ENCODE results near the gene WDFY4.

Gene WDFY4

DNA sequence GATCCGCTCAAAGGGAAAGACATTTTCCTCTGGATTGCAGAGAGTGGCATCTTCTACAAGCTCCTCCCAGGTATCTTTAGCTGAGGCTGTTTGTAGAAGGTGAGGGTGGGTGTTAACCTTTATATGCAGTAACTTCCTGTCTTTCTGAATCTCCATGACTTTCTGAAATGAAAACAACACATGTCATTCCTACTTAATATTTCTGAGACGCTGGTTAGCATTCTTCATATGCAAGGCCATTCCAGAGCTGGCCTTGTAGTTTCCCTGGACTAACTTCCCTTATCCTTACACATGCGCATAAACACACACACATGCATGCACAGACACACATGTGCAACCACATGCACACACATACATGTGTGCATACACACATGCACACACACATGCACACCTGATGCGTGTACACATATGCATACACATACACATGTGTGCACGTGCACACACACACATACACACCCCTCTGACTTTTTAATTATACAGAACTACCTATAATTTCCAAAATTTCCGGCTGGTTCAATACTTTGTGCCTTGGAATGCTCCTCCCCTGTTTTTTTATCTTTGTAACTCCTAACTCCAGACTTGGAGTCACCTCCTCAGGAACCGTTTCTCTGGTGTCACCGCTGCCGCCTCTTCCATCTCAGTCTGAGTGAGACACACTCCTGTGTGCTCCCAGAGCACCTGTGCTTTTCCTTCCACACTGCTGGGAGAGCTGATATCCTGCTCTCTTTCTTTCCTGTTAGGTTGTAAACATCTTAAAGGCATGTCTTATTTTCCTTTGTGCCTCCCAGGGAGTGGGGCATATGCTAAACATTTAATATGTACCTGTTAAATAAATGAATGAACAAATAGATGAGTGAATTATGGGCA is 199.7 kb downstream of the WDFY4 start:
- DNase-seq, result no peak

DNA sequence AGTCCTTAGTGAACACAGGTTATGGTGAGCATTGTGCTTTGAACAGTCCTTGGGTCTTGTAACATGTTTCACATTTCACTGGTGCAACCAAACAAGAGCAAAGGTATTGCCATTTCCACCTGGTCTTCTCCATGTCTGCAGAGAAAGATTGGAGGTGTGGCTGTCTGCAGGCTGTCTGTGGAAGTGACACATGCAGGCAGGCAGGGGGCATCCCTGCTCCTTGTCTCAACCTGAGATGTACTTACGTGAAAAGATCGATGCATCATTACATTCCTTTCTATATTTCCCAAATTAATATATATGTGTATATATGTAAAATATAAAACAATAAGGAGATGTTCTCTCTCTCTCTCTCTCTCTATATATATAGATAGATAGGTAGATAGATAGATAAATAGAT is 200.7 kb downstream of the WDFY4 start:
- DNase-seq, result no peak

DNA sequence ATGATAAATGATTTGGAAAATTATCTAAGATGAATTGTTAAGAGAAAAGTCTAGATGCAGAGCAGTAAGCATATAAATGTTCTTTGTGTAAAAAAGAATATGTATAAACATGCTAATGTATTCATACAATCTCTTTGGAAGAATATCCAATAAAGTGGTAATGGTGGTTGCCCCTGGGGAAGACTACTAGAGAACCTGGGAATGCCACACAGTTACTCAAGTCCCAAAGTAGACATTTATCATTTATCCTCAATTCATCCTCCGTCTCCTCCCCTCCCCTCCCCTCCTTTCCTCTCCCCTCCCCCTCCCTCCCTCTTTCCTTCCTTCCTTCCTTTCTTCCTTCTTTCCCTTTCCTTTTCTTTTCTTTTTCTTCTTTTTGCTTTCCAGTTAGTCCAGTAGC is 203.3 kb downstream of the WDFY4 start:
- DNase-seq, result no peak

DNA sequence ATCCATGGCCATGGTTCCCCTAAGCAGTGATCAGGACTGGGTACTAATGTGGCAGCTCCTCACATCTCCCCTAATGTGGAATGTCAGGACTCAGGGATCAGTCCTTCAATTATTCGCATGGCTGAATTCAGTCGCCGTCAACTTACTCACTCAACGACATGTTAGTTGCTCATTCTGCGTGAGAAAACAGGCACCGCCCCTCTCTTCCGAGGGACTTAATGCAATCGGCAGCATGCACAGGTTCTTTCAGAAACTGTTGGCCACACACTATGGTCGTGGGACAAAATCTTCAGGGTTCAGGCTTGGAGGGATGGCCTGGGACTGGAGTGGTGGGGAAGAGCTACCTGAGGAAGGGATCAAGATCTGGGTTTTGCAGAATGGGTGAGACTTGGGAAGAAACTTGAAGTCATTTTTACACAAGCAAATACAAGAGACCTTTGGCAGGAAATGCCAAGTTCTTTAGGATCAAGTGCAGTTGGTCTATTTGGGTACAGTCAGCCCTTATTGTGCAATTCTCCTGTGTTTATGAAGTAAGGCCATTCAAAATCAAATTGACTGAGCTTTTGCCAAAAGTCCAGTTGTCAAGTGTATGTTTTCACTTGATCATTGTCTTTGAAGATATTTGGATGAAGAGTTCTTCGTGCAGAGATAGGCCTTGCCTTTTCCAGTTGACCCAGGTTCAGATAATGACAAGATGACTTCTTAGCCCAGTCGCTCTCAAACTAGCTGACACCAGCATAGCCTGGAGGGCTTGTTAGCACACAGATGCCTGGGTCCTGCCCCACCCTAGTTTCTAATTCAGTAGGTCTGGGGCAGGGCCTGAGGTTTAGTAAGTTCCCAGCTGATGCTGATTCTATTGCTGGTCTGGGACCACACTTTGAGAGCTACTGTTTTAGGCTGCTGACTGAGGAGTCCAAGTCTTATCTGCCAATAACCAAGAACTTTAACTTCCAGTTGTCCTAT is 206.5 kb downstream of the WDFY4 start:
- DNase-seq, result no peak

DNA sequence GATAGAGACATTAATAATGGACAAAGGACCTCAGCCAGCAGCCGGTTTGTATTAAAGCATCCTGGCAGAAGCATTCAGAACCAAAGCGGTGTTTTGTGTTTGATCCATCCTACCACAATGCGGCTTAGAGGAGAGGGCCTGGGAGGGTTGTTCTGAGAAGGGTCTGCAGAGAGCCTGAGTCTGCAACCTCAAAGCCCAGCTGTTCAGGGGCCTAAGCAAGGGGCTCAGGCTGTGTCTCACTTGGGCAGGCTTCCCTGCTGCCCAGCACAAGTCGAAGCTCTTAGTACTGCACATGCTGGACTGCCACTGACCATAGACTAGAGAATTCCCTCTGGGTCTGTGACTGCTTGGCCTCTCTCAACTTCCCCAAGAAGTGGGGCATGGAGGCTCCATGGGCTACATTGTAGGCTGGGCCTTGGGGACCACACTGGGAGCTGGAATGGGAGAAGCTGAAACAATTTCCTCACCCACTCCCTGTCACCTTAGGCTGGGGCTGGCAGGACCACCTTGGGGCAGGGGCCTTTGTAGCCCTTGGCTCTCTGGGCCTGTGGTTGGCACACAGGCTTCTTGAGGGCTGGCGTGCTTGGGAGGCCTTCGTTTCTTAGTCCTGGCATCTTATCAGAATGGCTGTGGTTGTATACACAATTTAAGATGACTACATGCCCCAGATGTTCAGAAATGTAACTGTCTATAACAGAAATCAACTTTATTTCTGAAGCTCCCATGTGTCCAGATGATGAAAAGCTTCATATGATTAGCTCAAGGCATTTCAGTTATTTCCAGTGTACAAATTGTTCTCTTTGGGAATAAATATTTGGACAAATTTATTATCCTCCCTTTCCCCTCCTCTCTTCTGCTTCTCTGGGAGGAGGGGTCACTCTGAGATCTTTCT is 210.5 kb downstream of the WDFY4 start:
- DNase-seq, result no peak

DNA sequence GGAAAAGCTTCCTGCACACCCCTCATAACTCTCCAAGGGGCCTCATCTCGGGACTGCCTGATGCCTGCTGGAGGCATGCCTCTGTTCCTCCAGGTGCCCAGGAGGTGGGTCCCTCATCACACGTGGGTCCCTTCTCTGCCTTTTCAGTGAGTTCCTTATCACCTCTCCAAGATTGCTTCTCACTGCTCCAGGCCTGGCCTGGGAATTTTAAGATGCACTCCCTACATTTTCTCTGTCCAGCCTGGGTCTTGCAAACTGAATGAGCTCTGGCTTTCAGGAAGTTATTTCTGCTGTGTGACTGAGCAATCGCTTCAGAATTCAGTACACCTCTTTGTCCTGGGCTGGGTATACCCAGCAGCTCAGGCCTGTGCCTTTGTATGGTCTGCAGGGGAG is 211.1 kb downstream of the WDFY4 start:
- DNase-seq, result no peak

DNA sequence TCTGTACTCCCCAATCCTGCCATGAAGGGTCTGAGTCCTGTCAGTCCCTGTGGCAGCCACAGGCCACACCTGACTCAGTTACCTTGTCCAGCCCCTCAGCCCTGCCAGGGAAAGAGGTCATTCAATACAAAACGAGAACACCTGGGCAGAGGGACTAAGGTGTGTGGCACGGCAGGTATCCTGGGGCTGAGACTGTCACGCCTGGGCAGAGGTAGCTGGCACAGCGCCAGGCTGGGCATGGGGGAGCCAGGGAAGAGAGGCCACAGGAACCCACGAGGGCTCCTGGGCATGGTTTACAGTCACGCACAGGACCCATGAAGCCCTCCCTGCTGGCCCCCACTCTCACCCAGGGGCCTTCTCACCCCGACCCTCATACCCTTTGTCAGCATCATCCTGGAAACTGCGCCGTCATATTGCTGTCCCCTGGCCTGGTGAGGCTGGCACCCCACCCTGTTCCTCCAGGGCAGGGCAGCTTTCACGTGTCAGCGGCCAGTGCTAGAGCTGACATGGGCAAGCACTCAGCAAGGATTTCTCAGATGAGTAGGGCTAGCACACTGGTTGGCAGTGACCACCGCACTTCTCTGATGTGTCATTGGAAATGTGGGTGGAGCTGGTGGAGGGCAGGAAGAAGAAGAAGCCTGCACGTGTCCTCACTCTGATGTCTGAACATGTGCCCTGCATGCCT is 212.2 kb downstream of the WDFY4 start:
- DNase-seq, result no peak

DNA sequence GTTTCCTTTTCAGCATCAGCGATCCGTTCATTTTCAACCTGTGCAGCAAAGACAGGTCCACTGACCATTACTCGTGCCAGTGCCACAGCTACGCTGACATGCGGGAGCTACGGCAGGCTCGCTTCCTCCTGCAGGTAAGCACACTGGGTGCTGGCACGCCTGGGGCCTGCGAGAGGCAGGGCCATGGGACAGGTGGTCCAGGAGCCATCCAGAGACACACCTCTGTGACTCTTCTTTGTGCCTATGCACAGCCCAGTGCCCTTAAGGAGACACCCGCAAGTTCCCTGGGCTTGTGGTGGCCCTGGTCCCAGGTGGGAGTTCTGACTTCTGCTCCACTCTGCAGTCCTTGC is 212.7 kb downstream of the WDFY4 start:
- DNase-seq, result no peak

DNA sequence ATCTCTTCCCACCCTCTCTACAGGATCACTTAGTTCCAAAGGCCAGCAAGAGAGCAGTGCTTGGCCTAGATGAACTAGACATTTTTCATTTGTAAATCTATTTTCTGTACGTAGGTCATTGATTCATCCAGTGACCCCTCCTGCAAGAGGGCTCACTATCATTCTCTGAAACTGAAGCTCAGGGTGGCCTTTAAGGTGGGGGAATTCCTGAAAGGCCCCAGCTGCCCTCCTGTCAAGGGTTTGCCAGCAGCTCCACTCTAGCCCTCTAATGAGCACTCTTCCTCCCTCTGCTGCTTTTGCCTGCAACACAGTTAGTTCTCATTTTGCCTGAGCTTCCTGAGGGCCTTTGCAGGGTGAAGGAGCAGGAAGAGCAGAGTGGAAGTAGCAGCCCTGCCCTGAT is 213.8 kb downstream of the WDFY4 start:
- peak in 1 of 4 experiments; percentile 18 for DNase-seq

DNA sequence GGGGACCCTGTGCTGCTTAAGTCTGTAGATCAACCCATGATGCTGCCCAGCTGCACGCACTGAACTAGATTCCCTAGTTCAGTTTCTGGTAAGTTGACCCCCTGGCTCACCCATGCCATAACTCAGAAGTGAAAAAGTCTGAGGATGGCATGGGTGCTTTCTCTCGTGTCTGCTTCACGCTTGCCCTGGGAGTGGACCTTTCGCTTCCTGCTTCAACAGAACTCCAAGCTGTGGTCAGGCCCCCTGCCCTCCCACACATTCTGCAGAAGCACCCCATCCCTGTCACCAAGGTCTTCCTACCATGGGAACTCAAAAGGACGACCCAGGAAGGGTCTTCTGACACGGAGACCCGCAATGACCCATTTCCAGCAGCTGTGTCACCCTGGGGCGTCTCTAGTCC is 215.1 kb downstream of the WDFY4 start:
- no peak for DNase-seq

DNA sequence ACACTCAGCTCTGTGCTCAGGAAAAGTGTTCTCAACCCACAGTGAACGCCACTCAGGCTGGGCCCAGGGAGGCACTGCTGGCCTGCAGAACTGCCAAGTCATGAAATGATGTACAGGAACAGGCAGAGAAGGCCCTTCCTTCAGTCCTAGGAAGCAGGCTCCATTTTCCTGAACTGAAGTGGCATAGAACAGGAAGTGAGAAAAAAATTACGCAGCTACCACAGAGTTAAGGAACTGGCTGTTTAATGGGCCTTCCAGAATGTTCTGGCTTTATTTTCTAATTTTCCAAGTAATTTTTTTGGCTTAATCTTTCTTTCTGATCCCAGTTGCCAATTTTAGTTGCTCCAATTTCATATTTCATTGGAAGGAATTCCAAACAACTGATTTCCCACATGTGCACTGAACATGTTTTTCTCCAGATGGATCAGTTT is 215.7 kb downstream of the WDFY4 start:
- peak; percentile 52 to 82 (median 72) for DNase-seq

DNA sequence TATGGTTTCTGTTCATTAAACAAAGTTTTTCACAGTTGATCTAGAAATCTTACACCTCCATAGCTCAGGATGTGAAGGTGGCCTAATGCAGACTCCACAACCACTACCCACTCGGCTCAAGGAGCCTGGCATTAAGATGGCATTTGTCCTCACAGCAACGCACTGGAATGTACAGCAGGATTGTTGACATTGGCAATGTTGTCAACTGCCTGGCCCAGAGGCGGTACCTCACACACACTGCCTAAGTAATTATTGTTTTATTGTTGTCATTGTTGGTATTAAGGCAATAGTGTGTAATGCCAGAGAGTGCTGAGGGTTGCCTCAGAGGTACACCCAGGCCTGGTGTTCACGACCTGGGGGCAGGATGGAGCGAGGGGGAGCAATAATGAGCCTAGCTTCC is 216.6 kb downstream of the WDFY4 start:
- no peak for DNase-seq

DNA sequence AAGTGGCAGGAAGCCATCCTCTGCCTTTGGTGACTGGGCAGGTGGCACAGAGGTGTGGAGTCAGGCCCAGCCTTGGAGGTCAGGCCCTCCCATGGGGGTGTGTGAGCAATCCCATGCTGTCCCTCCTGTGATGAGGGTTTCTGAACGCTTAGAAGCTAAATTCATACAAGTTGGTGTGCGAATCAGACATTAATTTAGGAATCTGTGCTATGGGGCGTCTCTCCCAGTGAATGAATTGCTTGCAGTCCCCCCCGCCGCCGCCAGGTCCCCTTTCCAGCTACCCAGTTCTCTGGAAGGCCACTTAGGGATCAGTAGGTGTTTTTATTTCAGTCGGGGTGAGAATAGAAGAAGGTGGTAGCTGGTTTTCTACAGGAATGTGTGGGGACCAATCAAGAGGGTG is 217.4 kb downstream of the WDFY4 start:
- DNase-seq, result no peak

DNA sequence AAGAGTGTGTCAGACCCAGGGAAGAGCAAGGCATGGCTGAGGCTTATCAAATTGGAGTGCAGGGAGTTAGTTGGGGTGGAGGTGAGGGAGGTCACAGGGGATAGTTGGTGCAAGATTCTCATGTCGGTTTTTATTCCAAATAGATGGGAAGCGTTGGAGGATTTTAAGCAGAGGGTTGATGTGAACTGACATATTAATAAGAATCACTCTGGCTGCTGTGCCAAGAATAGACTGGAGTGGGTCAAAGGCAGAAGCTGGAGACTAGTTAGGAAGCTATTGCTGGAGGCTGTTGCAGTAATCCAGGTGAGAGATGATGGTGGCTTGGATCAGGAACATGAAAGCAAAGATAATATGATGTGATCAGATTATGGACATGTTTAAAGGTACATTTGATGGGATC is 218.5 kb downstream of the WDFY4 start:
- DNase-seq, result no peak

DNA sequence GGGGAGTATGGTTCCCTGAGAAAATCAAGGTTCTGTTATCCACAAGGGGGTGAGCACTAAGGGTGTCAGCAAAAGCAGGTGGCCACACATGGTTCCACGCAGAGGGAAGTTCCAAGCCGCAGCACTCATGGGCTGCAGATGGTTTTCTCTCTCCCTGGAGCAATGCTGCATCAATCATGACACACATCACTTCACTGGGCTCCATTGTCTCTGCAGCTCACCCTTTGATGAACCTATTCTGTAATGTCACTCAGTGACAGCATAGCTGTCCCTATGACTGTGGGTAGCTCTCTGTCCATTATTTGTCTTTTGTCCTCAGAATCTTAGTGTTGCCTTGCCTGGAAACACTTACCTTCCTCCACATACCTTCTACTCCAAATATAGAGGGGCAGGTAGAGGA is 220.2 kb downstream of the WDFY4 start:
- DNase-seq, result no peak

DNA sequence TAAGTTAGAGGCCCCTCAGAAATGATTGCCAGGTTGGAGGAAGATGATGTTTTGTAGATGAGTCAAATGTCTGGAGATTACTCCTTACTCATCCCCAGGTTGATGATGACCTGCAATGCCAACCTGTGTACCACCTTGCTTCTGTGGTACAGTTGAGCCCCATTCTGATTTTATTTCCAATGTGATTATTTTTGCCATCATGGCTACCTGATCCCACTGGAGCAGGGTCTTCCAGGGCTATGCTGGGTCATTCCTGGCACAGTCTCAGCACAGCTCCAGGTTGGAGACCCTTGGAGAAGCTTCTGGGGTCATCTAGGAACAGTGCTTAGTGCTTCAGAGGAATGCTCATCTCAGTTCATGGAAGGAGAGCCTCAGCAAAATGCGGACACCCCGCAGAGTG is 220.6 kb downstream of the WDFY4 start:
- DNase-seq, result no peak

DNA sequence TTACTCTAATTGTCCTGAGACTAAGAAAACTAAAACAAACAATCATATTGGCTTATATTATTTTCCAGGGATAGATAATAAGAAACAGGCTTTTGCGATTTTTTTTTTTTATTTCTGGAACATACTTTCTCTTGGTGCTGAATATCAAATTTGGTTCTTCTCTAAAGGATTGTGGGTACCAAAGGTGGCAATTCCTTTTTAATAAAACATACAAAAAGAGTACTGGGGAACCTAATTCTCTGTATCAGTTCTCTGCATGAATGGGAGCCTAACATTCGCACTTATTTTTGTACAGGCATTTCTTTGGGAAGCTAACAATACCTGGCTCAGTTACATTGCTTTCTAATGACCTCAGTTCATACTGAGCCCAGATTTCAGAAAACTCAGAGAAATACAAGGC is 222.2 kb downstream of the WDFY4 start:
- no peak for DNase-seq

DNA sequence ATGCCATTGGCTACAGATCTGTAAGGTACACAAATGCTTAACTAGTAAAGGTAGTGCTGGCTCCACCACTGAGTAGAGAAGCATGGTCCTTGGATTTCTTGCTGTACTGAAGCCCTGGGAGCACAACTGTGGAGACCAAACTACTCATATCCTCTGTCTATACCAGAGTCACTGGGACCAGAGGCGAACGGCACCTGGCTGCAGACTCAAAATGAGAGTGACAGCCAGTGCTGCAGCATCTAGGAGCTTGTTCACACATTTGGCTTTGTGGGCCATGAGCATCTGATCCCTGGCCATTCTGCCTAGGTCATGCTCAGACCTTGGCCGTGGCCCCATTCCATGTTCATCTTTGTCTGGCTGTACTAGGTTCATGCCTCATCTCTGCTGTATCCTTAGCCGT is 223.1 kb downstream of the WDFY4 start:
- DNase-seq, result no peak

DNA sequence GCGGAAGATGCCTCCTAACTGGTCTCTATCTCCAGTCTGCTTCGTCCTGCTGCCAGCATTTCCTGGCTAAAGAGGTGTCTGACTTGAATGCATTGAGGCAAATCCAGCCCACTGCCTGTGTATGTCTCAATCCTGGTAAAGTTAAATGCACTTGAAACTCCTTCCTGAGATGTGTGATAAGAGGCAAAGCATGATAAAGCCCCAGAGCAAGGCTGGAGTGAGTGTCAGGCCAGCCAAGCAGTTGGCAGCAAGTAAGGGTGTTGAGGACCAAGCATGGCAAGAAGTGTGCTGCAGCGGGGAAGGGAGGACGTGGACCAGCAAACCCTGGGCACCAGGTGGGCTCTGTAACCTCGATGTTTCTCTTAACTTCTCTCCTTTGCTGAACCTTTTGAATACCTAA is 225.9 kb downstream of the WDFY4 start:
- no peak for DNase-seq

DNA sequence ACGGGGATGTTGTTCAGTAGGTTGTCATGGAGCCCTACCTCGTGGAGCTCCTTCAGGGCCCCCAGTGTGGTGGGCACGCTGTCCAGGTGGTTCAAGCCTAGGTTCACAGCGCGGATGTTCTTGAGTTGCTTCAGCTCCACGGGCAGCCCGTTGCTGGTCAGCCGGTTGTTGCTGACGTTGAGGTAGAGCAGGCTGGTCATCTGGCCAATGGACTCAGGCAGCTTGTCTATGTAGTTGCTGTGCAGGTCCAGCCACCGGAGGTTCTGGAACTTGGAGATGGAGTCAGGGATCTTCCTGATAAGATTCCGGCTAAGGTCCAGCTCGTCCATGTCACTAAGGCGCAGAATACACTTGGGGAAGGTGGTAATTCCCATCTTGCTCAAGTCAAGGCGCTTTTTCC is 229.0 kb downstream of the WDFY4 start:
- no peak for DNase-seq

DNA sequence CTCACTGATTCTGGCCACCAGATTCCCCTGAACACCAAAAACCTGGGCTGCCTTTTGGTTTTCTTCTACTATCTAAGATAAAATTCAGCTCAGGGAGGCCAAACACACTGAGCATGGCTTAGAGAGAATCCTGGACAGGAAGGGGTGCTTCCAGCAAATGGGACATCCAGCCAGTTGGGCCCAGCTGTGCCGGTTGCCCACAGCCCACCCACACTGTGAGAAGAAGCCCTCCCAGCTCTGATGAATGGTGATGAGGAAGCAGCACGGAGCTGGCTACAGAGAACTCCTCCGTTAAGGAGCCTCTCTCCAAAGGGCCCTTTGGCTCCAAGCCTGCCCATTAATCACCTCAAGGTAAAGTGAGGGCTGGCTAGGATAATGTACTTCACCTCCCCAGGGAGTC is 239.1 kb downstream of the WDFY4 start:
- no peak for DNase-seq

DNA sequence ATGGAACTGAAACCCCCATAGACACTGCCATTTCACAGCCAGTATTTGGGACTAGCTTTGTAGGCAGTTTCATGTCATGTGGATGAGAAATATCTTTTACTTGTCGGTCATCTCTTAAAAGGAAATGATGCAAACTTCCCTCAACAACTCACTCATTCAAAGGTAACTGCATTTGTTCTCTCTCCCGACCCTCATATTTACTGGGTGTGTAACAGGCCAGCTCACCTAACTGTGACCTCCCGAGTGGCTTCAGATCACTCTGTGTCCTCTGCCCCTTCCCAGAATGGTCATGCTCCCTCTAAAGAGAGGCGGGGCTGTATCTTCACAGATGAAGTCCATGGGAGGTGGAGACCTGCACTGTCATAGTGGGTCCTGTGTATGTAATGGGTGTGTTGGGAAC is 240.3 kb downstream of the WDFY4 start:
- no peak for DNase-seq

Measured in suppressor macrophage (primary cell).